ENCODE measurements around the gene MACROD1. TPM values are rescaled to one million over a fixed set of nuclear protein-coding genes. Genes with fewer than 3 reads are reported as not detected.

MACROD1 gene
- total RNA-seq, 1 donor, result 17.7 TPM

DNA sequence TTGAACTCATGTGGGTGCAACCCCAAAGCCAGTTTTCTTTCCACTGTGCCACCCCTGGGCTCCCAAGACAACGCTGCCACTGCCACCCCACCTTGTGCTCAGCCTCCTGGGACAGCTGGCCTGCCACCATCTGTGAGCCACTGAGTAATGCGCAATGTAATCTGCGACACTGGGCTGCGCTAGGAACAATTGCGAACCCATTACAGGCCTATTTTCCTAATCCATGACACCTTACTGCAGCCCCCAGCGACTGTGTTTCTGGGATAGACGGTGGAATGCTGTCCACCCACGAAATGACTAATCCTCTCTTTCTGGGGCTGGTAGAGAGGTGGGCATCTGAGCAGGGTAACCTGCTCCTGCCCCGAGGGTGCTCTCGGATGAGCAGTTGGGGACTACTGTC lies 108.0 kb downstream of the MACROD1 start:
- H3K4me3 ChIP-seq (ENCODE audit: insufficient read depth, low read length), result no peak overlapping the region
- H3K27me3 ChIP-seq (ENCODE audit: insufficient read depth, low read length), result peaks cover 6% of the 10 kb centered on the region
- no peaks in the 10 kb centered on the region for H3K9me3 ChIP-seq (ENCODE audit: low read depth, low read length)
- H3K4me1 ChIP-seq (ENCODE audit: insufficient read depth, low read length), result peaks cover 10% of the 10 kb centered on the region
- TF ChIP-seq, protein P1, sequence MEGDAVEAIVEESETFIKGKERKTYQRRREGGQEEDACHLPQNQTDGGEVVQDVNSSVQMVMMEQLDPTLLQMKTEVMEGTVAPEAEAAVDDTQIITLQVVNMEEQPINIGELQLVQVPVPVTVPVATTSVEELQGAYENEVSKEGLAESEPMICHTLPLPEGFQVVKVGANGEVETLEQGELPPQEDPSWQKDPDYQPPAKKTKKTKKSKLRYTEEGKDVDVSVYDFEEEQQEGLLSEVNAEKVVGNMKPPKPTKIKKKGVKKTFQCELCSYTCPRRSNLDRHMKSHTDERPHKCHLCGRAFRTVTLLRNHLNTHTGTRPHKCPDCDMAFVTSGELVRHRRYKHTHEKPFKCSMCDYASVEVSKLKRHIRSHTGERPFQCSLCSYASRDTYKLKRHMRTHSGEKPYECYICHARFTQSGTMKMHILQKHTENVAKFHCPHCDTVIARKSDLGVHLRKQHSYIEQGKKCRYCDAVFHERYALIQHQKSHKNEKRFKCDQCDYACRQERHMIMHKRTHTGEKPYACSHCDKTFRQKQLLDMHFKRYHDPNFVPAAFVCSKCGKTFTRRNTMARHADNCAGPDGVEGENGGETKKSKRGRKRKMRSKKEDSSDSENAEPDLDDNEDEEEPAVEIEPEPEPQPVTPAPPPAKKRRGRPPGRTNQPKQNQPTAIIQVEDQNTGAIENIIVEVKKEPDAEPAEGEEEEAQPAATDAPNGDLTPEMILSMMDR (IDR thresholded peaks at IDR 0.05; ENCODE audit: extremely low read depth, low read depth, low read length), result no peak
- no peaks in the 10 kb centered on the region for H3K36me3 ChIP-seq (ENCODE audit: insufficient read depth, low read length)
- no peak overlapping the region for H3K4me2 ChIP-seq (ENCODE audit: insufficient read depth, low read length)
- H4K20me1 ChIP-seq (ENCODE audit: insufficient read depth, low read length), result peaks cover 4% of the 10 kb centered on the region
- no peak for DNase-seq (ENCODE audit: insufficient read length, low spot score, missing footprints)
- H2AFZ ChIP-seq (ENCODE audit: low read length), result no peak overlapping the region
- no peaks in the 10 kb centered on the region for H3K79me2 ChIP-seq (ENCODE audit: insufficient read depth, low read length)
- H3K27ac ChIP-seq (ENCODE audit: low read depth, low read length), result no peak overlapping the region

DNA sequence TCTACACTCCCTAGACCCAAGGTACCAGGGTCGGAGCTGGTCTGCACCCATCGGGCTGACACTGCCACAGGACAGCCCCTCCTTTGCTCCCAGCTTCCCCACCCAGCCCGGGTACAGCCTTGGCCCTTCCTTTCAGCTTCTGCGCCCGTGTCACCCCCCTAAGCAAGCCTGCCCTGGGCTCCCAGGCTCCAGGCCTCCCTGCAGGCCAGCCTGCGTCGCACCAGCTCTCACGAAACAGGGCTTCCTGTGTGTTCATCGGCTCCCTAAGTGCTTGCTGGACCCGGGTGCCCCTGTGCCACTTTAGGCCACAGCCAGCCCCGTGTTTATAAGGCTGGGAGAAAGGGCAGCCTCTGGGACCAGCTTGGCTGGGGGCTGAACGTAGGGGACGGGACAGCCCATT lies 109.1 kb downstream of the MACROD1 start:
- DNase-seq (ENCODE audit: insufficient read length, low spot score, missing footprints), result no peak
- no peak overlapping the region for H3K4me3 ChIP-seq (ENCODE audit: insufficient read depth, low read length)
- TF ChIP-seq, protein P1 (IDR thresholded peaks at IDR 0.05; ENCODE audit: extremely low read depth, low read depth, low read length), result no peak
- peaks cover 6% of the 10 kb centered on the region for H3K27me3 ChIP-seq (ENCODE audit: insufficient read depth, low read length)
- no peaks in the 10 kb centered on the region for H3K36me3 ChIP-seq (ENCODE audit: insufficient read depth, low read length)
- H3K4me2 ChIP-seq (ENCODE audit: insufficient read depth, low read length), result no peak overlapping the region
- H3K4me1 ChIP-seq (ENCODE audit: insufficient read depth, low read length), result peaks cover 10% of the 10 kb centered on the region
- no peak overlapping the region for H2AFZ ChIP-seq (ENCODE audit: low read length)
- no peak overlapping the region for H3K27ac ChIP-seq (ENCODE audit: low read depth, low read length)
- H3K9me3 ChIP-seq (ENCODE audit: low read depth, low read length), result no peaks in the 10 kb centered on the region
- no peaks in the 10 kb centered on the region for H3K79me2 ChIP-seq (ENCODE audit: insufficient read depth, low read length)
- H4K20me1 ChIP-seq (ENCODE audit: insufficient read depth, low read length), result peaks cover 4% of the 10 kb centered on the region

DNA sequence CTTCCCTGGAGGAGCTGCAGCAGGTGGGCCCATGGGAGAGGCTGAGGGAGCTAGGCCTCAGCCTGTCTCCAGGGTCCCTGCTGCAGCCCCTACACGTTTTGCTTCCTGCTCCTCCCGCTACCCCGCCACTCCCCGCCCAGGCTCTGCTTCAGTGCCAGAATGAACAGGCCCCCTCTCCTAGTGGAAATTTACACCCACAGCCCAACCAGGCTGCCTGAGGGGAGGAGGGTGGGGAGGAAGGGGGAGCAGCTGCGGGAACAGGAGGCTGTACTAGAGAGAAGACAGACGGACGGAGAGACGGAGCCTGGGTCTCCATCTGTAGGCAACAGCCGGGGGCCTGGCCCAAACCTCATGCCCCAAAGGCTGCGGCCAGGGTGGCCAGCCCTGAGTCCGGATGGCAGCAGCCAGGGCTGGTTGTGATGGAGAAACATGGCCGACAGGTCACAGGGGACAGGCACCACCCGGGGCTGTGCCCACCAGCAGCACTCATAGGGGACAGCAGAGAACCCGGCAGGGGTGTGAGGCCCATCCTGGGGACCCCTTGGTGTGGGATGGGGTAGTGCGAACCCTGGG lies 109.6 kb downstream of the MACROD1 start:
- no peak overlapping the region for H3K27ac ChIP-seq (ENCODE audit: low read depth, low read length)
- no peak for DNase-seq (ENCODE audit: insufficient read length, low spot score, missing footprints)
- TF ChIP-seq, protein P1 (IDR thresholded peaks at IDR 0.05; ENCODE audit: extremely low read depth, low read depth, low read length), result no peak
- no peak overlapping the region for H3K4me3 ChIP-seq (ENCODE audit: insufficient read depth, low read length)
- H3K9me3 ChIP-seq (ENCODE audit: low read depth, low read length), result no peaks in the 10 kb centered on the region
- peaks cover 4% of the 10 kb centered on the region for H4K20me1 ChIP-seq (ENCODE audit: insufficient read depth, low read length)
- H3K79me2 ChIP-seq (ENCODE audit: insufficient read depth, low read length), result no peaks in the 10 kb centered on the region
- peaks cover 10% of the 10 kb centered on the region for H3K4me1 ChIP-seq (ENCODE audit: insufficient read depth, low read length)
- H2AFZ ChIP-seq (ENCODE audit: low read length), result no peak overlapping the region
- H3K4me2 ChIP-seq (ENCODE audit: insufficient read depth, low read length), result no peak overlapping the region
- peaks cover 5% of the 10 kb centered on the region for H3K27me3 ChIP-seq (ENCODE audit: insufficient read depth, low read length)
- no peaks in the 10 kb centered on the region for H3K36me3 ChIP-seq (ENCODE audit: insufficient read depth, low read length)

DNA sequence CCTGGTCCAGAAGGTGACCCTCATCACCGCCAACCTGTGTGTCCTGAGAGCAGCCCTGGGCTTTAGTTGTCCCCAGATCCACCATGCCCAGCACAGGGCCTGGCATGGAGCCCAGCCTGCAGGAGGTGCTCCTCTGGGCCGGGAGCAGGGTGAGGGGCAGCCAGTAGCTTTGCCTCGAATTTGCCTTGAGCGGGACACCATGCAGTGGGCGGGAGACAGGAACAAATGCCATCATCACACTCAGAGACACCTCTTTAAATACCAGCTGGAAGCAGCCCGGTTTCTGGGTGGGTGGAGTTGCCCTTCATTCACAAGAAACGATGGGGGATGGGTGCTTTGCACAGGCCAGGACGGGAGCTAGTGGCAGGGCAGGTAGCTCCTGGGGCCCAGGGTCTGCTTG lies 110.8 kb downstream of the MACROD1 start:
- H3K27me3 ChIP-seq (ENCODE audit: insufficient read depth, low read length), result no peaks in the 10 kb centered on the region
- H3K9me3 ChIP-seq (ENCODE audit: low read depth, low read length), result no peaks in the 10 kb centered on the region
- no peak overlapping the region for H3K4me2 ChIP-seq (ENCODE audit: insufficient read depth, low read length)
- peaks cover 4% of the 10 kb centered on the region for H4K20me1 ChIP-seq (ENCODE audit: insufficient read depth, low read length)
- no peak for DNase-seq (ENCODE audit: insufficient read length, low spot score, missing footprints)
- H3K4me1 ChIP-seq (ENCODE audit: insufficient read depth, low read length), result peaks cover 5% of the 10 kb centered on the region
- H3K27ac ChIP-seq (ENCODE audit: low read depth, low read length), result no peak overlapping the region
- TF ChIP-seq, protein P1 (IDR thresholded peaks at IDR 0.05; ENCODE audit: extremely low read depth, low read depth, low read length), result no peak
- H3K4me3 ChIP-seq (ENCODE audit: insufficient read depth, low read length), result no peak overlapping the region
- no peaks in the 10 kb centered on the region for H3K36me3 ChIP-seq (ENCODE audit: insufficient read depth, low read length)
- no peaks in the 10 kb centered on the region for H3K79me2 ChIP-seq (ENCODE audit: insufficient read depth, low read length)
- H2AFZ ChIP-seq (ENCODE audit: low read length), result no peak overlapping the region
